Stimulated activated naive B cell treated with anti-CD40 and anti-IgM and Interleukin-4, amounts not matched to agents 10 μg/mL and 1 μg/mL and 100 μg/mL, for 72 hours (primary cell): Measurements from ENCODE around the gene UMODL1.
A peak's percentile ranks its signal among the peaks of the same experiment; 100 is the strongest.

ENCODE experiments used
- ATAC-seq, 2 donors: fragments of 150-1000 bp; cut with Tn5 transposase; replicated peaks; 2 replicates each; pipeline ENCODE4 v1.10.0; 2021; ENCODE audit warnings: moderate library complexity in 1 of 2
- DNase-seq: peaks from one replicate; pipeline ENCODE4 v3.0.0; 2021
- H3K27ac Mint-ChIP-seq: one replicate; pipeline ENCODE4 v1.8.0; 2022; ENCODE audit warnings: mild to moderate bottlenecking, mixed read lengths
- H3K27me3 Mint-ChIP-seq, 2 donors: one replicate each; pipeline ENCODE4 v1.8.0; 2022; ENCODE audit warnings: mixed read lengths in 2 of 2
- H3K36me3 Mint-ChIP-seq, 2 donors: one replicate each; pipeline ENCODE4 v1.8.0; 2022; ENCODE audit warnings: mixed read lengths in 2 of 2, mild to moderate bottlenecking in 1 of 2
- H3K4me1 Mint-ChIP-seq, 2 donors: one replicate each; pipeline ENCODE4 v1.8.0; 2022; ENCODE audit warnings: mixed read lengths in 2 of 2, mild to moderate bottlenecking in 1 of 2
- H3K4me3 Mint-ChIP-seq, 2 donors: one replicate each; pipeline ENCODE4 v1.8.0; 2022; ENCODE audit warnings: mild to moderate bottlenecking in 2 of 2, mixed read lengths in 2 of 2, moderate library complexity in 1 of 2
- H3K9me3 Mint-ChIP-seq, 2 donors: one replicate each; pipeline ENCODE4 v1.8.0; 2022; ENCODE audit warnings: mixed read lengths in 2 of 2, mild to moderate bottlenecking in 1 of 2

UMODL1 gene

DNA sequence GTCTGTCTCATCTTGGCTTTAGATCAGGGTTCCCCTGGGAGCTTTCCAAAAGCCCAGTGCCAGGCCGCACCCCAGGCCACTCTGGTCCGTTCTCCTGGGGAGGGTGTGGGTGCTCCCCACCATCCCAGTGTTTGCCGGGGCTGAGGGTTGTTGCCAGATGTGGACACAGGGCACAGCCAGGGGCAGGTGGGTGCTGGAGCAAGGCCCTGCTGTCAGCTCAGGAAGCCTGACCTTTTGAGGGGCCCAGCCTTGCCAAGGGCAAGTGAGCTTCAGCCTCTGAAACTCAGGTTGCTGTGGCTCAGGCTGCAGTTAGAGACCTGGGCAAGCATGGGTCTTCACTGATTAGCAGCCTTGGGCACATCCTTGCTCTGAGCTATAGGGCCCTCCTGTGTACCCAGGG is 38.1 kb upstream of the UMODL1 start:
- Mint-ChIP-seq H3K27me3 (no peaks in the 10 kb centered on the region), H3K4me3 (no peak overlapping the region), H3K4me1 (peaks cover 2 to 3% of the 10 kb centered on the region in 2 donors), H3K9me3 (peaks cover 0 to 4% of the 10 kb centered on the region in 2 donors), H3K36me3 (peaks cover 0 to 3% of the 10 kb centered on the region in 2 donors), H3K27ac (no peak overlapping the region)
- ATAC-seq (no peak), DNase-seq (no peak)

DNA sequence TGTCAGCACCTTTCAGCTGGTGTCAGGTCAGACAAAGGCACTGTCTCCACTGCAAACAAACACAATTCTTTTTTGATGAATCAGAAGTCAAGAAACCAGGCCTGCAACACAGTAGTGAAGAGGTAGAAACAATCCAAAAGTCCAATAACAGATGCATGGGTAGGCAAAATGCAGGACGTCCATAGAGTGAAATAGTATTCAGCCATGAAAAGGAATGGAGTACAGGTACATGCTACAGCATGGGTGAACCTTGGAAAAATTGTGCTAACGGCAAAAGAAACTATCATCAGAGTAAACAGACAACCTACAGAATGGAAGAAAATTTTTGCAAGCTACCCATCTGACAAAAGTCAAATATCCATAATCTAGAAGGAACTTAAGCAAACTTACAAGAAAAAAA is 34.8 kb upstream of the UMODL1 start:
- peaks cover 4 to 5% of the 10 kb centered on the region in 2 donors for H3K4me1 Mint-ChIP-seq
- H3K4me3 Mint-ChIP-seq = no peak overlapping the region
- peaks cover 2 to 4% of the 10 kb centered on the region in 2 donors for H3K9me3 Mint-ChIP-seq
- no peak overlapping the region for H3K27ac Mint-ChIP-seq
- no peak for ATAC-seq
- peaks cover 0 to 3% of the 10 kb centered on the region in 2 donors for H3K36me3 Mint-ChIP-seq
- H3K27me3 Mint-ChIP-seq = no peaks in the 10 kb centered on the region
- DNase-seq = no peak

DNA sequence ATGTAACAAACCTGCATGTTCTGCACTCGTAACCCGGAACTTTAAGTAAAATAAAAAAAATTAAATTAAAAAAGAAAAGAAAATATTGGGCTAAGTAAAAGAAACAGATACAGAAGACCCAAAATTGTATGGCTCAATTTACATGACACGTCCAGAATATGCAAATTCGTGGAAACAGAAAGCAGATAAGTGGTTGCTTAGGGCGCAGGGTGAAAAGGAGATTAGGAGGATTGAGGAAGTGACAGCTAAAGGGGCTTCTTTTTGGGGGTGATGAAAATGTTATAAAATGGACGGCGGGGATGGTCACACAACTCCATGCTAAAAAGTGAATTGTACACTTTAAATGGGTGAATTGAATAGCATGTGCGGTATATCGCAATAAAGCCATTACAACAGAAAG is 33.6 kb upstream of the UMODL1 start:
- Mint-ChIP-seq H3K9me3 (peaks cover 2 to 4% of the 10 kb centered on the region in 2 donors), H3K36me3 (peaks cover 0 to 3% of the 10 kb centered on the region in 2 donors), H3K27ac (no peak overlapping the region), H3K4me3 (no peak overlapping the region), H3K4me1 (peaks cover 4 to 5% of the 10 kb centered on the region in 2 donors), H3K27me3 (no peaks in the 10 kb centered on the region)
- ATAC-seq = no peak
- no peak for DNase-seq

DNA sequence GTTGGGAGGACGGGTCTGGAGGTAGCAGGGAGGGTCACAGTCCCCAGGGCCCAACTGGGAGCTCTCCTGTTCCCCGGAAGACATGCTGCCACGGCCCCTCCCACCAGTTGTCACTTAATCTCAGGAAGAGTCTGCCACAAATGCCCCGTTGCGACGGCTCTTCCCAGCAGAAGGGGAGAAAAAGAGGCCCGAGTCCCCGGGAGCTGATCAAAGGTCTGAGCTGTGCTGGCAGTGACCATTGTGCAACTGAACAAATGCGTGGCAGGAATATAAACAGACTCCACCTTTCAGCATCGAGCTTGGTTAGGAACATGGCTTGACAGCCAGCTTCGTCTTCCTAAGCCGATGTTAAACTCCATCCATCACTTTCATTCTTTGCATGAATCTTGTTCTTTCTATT is 33.2 kb upstream of the UMODL1 start:
- Mint-ChIP-seq H3K4me1 (peaks cover 4 to 5% of the 10 kb centered on the region in 2 donors), H3K36me3 (peaks cover 0 to 3% of the 10 kb centered on the region in 2 donors), H3K27ac (no peak overlapping the region), H3K27me3 (no peaks in the 10 kb centered on the region), H3K9me3 (peaks cover 2 to 4% of the 10 kb centered on the region in 2 donors), H3K4me3 (no peak overlapping the region)
- no peak for DNase-seq
- no peak for ATAC-seq

DNA sequence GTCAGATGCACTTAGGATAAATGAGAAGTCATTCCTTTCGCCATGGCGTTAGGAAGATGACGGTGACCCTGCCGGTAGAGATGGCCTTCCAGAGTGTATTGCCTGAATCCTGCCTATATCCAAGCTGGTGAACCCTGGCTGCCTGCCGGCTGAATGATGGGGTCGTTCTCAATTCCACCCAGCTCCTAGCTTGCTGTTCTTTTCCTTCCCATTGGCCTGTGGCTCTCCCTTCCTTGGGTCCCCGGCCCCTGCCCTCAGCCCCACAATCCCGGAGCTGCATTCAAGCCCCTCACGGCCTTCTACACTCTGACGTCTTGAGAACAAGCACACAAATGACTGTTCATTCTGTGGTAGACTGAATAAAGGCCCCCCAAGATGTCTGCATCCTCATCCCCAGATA is 32.7 kb upstream of the UMODL1 start:
- ATAC-seq (no peak), DNase-seq (no peak)
- Mint-ChIP-seq H3K4me3 (no peak overlapping the region), H3K4me1 (peaks cover 4 to 5% of the 10 kb centered on the region in 2 donors), H3K27ac (no peak overlapping the region), H3K36me3 (peaks cover 0 to 3% of the 10 kb centered on the region in 2 donors), H3K9me3 (peaks cover 2 to 4% of the 10 kb centered on the region in 2 donors), H3K27me3 (no peaks in the 10 kb centered on the region)

DNA sequence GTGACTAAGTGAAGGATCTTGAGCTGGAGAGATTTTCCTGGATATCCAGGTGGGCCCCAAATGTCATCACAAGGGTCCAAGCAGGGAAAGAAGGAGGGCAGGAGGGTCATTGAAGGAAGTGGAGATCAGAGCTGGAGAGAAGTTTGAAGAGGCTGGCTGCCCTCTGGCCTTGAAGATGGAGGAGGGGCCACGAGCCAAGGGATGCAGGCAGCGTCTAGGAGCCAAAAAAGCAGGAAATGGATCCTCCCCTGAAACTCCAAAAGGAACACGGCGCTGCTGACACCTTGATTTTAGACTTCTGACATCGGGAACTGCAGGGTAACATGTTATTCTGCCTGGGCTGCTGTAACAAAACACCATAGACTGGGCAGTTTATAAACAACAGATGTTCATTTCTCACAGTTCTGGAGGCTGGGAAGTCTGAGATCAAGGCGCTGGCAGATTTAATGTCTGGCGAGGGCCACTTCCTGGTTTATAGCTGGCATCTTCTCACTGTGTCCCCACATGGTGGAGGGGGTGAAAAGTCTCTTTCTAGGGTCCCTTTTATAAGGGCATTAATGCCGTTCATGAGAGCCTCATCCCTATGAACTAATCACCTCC is 32.2 kb upstream of the UMODL1 start:
- Mint-ChIP-seq H3K4me1 (peaks cover 4 to 5% of the 10 kb centered on the region in 2 donors), H3K36me3 (peaks cover 0 to 3% of the 10 kb centered on the region in 2 donors), H3K27me3 (no peaks in the 10 kb centered on the region), H3K4me3 (no peak overlapping the region), H3K9me3 (peaks cover 2 to 4% of the 10 kb centered on the region in 2 donors), H3K27ac (no peak overlapping the region)
- ATAC-seq = no peak
- no peak for DNase-seq

DNA sequence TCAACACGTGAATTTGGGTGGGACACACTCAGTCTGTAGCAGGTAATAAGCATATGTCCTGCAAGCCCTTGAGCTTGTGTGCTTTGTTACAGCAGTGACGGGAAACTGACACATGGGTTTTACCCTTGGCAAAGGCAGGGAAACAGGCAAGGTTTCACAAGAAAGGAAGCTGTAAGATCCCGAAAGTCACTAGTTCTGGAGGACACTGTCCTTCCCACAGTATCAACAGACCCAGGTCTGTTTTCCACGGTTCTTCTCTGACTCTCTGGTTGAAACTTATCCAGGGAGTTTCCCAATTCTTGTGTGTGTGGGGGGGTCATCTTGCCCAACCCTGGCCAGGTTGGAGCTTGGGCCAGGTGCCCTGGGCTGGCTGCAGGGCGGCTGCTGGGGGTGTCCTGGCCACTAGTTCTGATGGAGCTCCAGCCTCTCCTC is 31.6 kb upstream of the UMODL1 start:
- H3K27me3 Mint-ChIP-seq = no peaks in the 10 kb centered on the region
- no peak overlapping the region for H3K27ac Mint-ChIP-seq
- ATAC-seq = no peak
- no peak overlapping the region for H3K4me3 Mint-ChIP-seq
- peaks cover 0 to under 1% of the 10 kb centered on the region in 2 donors for H3K36me3 Mint-ChIP-seq
- DNase-seq = no peak
- peaks cover 3 to 5% of the 10 kb centered on the region in 2 donors for H3K4me1 Mint-ChIP-seq
- H3K9me3 Mint-ChIP-seq = peaks cover 2 to 4% of the 10 kb centered on the region in 2 donors

DNA sequence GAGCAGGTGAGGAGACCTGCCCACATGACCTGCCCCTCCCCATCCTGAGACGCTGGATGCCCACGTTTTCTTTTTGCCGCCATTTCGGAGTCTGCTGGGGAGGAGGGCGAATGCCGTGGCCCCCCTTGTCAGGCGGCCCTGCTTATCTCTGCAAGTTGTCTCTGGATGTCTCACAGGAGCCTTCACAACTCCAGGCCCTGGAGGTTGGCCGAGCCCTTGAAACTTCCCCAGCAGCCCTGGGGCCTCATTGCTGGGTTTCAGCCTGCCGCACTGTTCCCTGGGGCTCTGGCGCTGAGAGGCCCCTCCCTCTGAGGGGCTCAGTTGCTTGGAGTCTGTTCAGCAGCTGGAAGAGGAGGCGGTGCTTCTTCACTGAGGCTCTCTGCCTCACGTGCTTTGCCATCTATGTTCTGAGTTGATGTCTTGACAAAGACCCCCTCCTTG is 31.2 kb upstream of the UMODL1 start:
- no peaks in the 10 kb centered on the region for H3K36me3 Mint-ChIP-seq
- H3K27me3 Mint-ChIP-seq = no peaks in the 10 kb centered on the region
- ATAC-seq (no peak), DNase-seq (no peak)
- no peak overlapping the region for H3K4me3 Mint-ChIP-seq
- H3K4me1 Mint-ChIP-seq = peaks cover 2 to 5% of the 10 kb centered on the region in 2 donors
- peaks cover 2 to 4% of the 10 kb centered on the region in 2 donors for H3K9me3 Mint-ChIP-seq
- peak overlapping the region; percentile 37 for H3K27ac Mint-ChIP-seq

DNA sequence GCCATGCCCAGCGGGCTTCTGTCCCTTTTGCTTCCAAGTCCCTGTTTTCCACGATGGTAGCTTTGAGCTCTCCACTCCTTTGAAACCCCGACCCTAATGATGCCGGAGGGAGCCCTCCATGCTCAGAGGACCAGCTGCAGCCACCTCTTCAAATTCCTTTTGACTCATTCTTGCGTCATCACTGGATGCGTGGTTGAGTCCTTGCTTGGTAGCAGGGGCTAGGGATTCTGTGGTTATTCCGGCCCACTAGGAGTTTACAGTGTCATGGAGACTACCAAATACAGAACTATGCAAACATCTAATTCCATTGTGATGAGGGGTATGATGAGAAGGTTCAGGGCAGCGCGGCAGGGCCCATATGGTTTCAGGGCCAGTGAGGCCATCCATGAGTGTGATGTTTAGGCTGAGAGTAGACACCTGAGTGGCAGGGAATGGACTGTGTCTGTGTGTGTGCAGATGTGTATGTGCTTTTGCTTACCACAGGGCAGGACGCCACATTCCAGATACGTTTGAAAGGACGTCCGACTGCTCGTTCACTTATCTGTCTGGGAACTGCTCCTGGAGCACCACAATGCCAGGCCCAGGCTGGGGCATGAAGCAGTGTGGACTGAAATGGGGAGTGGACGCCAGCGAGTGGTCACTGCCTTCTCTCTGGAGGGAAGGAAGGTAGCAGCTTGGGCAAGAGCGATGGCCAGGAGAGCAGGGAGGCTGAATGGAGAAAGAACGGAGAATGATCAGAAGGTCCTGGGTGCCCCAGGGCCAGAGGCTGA is 30.5 kb upstream of the UMODL1 start:
- peaks cover 2 to 6% of the 10 kb centered on the region in 2 donors for H3K4me1 Mint-ChIP-seq
- no peak for ATAC-seq
- no peak overlapping the region for H3K4me3 Mint-ChIP-seq
- no peaks in the 10 kb centered on the region for H3K36me3 Mint-ChIP-seq
- H3K27ac Mint-ChIP-seq = no peak overlapping the region
- no peak for DNase-seq
- no peaks in the 10 kb centered on the region for H3K27me3 Mint-ChIP-seq
- H3K9me3 Mint-ChIP-seq = peaks cover 2 to 4% of the 10 kb centered on the region in 2 donors

DNA sequence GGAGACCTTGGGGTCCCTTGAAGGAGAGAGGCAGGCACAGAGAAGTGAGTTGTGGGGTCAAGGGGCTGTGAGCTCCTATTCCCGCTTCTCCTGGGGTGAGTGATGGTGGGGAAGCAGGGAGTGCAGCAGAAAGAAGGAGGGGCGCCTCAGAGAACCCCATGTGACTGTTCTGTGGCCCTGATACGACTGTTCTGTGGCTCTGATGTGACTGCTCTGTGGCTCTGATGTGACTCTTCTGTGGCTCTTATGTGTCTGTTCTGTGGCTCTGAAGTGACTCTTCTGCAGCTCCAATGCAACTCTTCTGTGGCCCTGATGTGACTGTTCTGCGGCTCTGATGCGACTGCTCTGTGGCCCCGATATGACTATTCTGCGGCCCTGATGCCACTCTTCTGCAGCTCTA is 29.9 kb upstream of the UMODL1 start:
- ATAC-seq (no peak), DNase-seq (no peak)
- H3K27me3 Mint-ChIP-seq = no peaks in the 10 kb centered on the region
- no peaks in the 10 kb centered on the region for H3K36me3 Mint-ChIP-seq
- H3K4me3 Mint-ChIP-seq = no peak overlapping the region
- peaks cover 2% of the 10 kb centered on the region in 2 donors for H3K9me3 Mint-ChIP-seq
- peaks cover 2 to 9% of the 10 kb centered on the region in 2 donors for H3K4me1 Mint-ChIP-seq
- H3K27ac Mint-ChIP-seq = no peak overlapping the region

DNA sequence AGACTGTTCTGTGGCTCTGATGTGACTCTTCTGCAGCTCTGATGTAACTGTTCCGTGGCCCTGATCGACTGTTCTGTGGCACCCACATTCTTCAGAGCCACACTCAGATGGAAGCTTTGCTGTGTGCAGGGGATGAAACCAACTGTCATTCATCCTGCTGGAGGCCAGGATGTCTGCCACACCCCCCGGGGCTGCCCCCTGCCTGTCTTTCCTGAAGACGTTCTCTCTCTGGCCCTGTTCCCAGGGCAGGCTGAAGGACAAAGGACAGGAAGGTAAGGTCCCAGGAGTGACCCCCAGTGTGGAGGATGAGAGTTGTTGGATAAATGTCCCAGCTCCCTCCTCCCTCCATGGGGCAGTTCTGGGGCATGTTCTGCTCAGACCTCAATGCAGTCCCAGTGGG is 29.4 kb upstream of the UMODL1 start:
- no peaks in the 10 kb centered on the region for H3K36me3 Mint-ChIP-seq
- ATAC-seq (no peak), DNase-seq (no peak)
- no peak overlapping the region for H3K27ac Mint-ChIP-seq
- H3K9me3 Mint-ChIP-seq = peaks cover 0 to 2% of the 10 kb centered on the region in 2 donors
- no peaks in the 10 kb centered on the region for H3K27me3 Mint-ChIP-seq
- H3K4me1 Mint-ChIP-seq = peaks cover 2 to 9% of the 10 kb centered on the region in 2 donors
- no peak overlapping the region for H3K4me3 Mint-ChIP-seq

DNA sequence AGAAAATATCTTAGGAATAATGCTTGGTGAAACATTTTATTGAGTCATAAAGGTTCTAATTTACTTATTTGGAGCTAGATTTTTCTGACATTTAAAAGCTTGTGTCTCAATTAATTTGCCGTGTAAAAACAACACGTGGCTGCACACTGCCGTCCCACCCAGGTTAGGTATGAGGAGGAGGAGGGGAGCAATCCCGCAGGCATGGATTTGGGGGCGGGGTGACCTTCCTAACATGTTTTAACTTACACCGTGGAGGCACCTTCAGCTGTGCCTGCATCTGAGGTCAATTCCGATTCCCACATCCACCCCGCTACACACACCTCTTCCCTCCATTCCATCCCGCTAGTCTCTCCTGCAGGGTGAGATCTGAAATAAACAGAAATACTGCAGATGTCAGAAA is 28.5 kb upstream of the UMODL1 start:
- no peaks in the 10 kb centered on the region for H3K27me3 Mint-ChIP-seq
- DNase-seq (no peak), ATAC-seq (no peak)
- H3K9me3 Mint-ChIP-seq = peaks cover 0 to 2% of the 10 kb centered on the region in 2 donors
- no peak overlapping the region for H3K4me3 Mint-ChIP-seq
- H3K36me3 Mint-ChIP-seq = no peaks in the 10 kb centered on the region
- H3K27ac Mint-ChIP-seq = no peak overlapping the region
- H3K4me1 Mint-ChIP-seq = peaks cover 2 to 9% of the 10 kb centered on the region in 2 donors

DNA sequence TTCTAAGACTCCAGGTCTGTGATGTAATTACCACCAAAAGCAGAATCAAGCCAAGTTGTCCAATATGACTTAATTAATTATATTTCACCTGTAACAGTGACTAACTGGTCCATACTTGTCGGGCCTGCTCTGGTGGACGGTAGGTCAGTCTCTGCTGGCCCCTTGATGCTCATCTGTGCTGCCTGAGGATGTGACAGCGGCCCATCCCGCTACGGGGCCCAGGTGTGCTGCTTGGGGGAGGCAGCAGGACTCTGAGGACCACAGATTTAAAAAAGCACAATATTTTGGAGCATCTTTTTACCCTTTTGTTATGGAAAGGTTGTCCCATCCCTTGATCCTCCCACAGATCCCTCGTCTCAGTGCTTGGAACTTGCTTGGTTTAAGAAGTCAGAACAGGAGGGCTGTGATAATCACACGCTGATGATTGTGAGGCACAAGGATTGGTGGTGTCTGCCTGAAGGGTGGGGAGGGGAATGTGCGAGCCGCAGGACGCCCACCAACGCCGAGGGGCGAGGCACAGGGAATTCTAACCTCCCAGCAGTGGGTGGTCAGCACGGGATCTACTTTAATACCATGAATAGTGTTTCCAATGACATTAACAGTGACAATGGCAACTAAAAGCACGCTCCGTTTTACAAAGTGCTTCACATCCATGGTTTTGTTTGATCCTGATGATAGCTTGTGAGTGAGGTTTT is 27.8 kb upstream of the UMODL1 start:
- Mint-ChIP-seq H3K4me3 (no peak overlapping the region), H3K4me1 (peaks cover 2 to 9% of the 10 kb centered on the region in 2 donors)

DNA sequence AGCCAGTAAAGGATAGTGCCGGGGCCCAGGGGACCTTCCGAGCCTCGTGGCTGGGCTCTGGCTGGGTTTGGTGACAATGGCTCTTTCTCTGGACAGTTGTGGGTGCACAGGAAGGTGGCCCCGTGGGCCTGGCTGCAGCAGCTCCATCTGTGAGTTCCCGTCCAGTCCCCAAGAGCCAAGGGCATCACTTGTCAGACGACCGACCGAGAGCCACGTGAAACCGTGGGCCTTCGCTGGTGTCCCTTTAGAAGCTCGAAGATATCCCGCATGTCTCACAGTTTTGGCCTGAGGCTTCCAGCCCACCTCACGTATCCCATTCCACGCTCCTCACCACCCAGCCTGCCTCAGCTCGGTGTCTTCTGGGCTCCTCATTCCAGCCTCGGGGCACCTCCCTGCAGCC is 27.2 kb upstream of the UMODL1 start:
- DNase-seq (no peak), ATAC-seq (no peak)
- Mint-ChIP-seq H3K9me3 (no peaks in the 10 kb centered on the region), H3K36me3 (no peaks in the 10 kb centered on the region), H3K27me3 (no peaks in the 10 kb centered on the region), H3K4me3 (no peak overlapping the region), H3K4me1 (peaks cover 0 to 4% of the 10 kb centered on the region in 2 donors), H3K27ac (no peak overlapping the region)

More for the DNA sequence above, 27.8 kb upstream of the UMODL1 start:
- Mint-ChIP-seq H3K9me3 (peaks cover 0 to 2% of the 10 kb centered on the region in 2 donors), H3K36me3 (no peaks in the 10 kb centered on the region), H3K27ac (no peak overlapping the region), H3K27me3 (no peaks in the 10 kb centered on the region)
- DNase-seq (no peak), ATAC-seq (no peak)
